ENCODE data around the gene GLCCI1. TPM values are rescaled to one million over a fixed set of nuclear protein-coding genes. Genes with fewer than 3 reads are reported as not detected.
"Not testable (repeated sequence)": the region's sequence is repeated elsewhere in the genome, so short reads cannot be mapped to it uniquely, and the experiment has no call there.

The GLCCI1 gene
- polyA plus RNA-seq, 10 donors: 10.6 to 24.0 (median 16.6) TPM

- no peak for DNase-seq
These were observed 76.3 kb downstream of the GLCCI1 start for GRCh38 chr7:8044761-8045430.

- not testable (repeated sequence) for DNase-seq
These were observed 79.5 kb downstream of the GLCCI1 start for GRCh38 chr7:8048067-8048466.

- DNase-seq: no peak
These were observed 82.8 kb downstream of the GLCCI1 start for GRCh38 chr7:8051373-8051772.

GRCh38 chr7:8051998-8052397, 83.4 kb downstream of the GLCCI1 start:
- no peak for DNase-seq

DNA sequence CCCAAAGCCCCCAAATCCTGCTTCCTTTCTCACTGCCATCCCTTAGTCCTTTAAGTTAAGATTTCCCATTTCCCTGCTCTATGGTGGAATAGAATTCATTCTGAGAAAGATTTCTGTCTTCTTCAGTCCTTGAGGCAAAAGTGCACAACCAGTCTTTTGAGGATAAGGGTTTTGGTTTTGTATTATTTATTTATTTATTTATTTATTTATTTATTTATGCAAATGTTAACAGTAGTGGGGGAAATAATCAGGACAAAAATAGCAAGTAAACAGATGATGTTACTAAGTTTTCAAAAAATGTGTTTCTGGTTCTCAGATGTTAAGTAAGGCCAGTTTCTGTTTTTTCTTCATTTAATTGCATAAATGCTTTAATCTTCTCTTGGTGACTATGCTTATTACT, 84.2 kb downstream of the GLCCI1 start:
- no peak for DNase-seq

DNA sequence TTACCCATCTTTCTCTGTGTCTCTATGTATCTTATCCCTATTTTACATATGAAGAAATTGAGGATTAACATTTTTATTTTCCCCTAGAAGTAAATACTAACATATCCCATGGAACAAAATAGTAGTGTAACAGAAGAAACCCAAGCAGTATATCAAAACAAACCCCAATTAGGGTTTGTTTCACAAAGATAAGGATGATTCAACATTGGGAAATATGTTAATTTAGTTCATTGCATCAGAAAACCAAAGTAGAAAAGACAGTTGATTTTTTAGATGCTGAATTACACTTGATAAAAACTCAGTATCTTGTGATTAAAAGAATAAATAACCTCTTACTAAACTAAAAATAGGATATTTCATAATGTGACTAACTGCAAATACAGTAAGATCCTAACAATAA, 87.8 kb downstream of the GLCCI1 start:
- DNase-seq: no peak

GRCh38 chr7:8057566-8057965, 89.0 kb downstream of the GLCCI1 start:
- DNase-seq: no peak

DNA sequence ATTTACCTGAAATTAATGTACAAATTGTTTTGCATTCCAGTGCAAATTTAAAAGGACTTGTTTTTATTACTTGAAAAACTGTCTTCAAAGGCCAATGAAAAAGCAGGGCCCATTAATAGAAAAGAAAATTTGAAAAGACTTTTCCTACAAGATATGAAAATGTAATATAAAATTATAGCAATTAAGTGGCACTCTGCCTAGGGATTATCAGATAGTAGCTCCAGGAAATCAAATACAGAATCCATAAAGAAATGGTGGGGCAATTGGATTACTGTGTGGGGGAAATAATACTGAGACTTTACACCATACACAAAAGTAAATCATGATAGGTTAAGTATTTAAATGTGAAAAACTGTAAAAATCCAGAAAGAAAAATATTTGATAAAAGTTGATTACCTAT, 89.7 kb downstream of the GLCCI1 start:
- DNase-seq: no peak

GRCh38 chr7:8058852-8059251, 90.3 kb downstream of the GLCCI1 start:
- DNase-seq: no peak

DNA sequence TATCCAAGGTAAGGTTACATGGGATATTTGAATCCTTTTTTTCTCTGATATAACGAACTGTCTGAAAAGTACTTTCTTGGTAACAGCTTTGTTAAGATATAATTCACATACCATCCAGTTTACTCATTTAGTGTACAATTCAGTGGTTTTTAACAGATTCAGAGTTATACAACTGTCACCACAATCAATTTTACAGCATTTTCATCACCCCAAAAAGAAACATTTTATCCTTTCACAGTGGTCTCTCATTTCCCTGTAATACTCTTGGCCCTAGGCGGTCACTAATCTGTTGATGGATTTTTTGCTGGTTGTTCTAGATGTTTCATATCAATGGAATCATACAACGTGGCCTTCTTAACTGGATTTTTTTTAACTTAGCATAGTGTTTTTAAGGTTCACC, 91.6 kb downstream of the GLCCI1 start:
- no peak for DNase-seq

DNA sequence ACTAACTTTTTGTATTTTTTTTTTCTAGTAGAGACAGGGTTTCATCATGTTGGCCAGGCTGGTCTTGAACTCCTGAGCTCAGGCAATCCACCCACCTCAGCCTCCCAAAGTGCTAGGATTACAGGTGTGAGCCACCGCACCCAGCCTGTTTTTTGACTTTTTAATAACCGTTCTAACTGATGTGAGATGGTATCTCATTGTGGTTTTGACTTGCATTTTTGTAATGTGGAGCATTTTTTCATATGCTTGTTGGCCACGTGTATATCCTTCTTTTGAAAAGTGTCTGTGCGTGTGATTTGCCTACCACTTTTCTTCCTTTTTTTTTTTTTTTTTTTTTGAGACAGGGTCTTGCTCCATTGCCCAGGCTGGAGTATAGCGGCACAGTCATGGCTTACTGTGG, 94.7 kb downstream of the GLCCI1 start:
- not testable (repeated sequence) for DNase-seq

DNA sequence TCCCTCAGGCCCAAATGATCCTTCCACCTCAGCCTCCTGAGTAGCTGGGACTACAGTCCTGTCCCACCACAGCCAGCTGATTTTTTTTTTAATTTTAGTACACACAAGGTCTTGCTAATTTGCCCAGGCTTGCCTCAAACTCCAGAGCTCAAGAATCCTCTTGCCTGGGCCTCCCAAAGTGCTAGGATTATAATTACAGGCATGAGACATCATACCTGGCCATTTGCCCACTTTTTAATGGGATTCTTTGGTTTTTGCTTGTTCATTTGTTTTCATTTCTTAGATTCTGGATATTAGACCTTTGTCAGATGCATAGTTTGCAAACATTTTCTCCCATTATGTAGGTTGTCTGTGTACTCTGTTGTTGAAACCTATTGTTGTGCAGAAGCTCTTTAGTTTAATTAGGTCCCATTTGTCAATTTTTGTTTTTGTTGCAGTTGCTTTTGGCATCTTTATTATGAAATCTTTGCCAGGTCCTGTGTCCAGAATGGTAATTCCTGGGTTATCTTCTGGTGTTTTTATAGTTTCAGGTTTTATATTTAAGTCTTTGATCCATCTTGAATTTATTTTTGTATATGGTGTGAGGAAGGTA, 95.2 kb downstream of the GLCCI1 start:
- DNase-seq: no peak

DNA sequence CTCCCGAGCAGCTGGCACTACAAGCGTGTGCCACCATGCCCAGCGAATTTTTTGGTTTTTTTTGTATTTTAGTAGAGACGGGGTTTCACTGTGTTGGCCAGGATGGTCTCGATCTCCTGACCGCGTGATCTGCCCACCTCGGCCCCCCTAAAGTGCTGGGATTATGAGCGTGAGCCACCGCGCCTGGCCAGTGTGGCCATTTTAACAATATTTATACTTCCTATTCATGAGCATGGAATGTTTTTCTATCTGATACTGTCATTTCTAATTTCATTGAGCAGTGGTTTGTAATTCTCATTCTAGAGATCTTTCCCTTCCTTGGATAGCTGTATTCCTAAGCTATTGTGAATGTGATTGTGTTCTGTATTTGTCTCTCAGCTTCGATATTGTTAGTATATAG, 96.2 kb downstream of the GLCCI1 start:
- no peak for DNase-seq

DNA sequence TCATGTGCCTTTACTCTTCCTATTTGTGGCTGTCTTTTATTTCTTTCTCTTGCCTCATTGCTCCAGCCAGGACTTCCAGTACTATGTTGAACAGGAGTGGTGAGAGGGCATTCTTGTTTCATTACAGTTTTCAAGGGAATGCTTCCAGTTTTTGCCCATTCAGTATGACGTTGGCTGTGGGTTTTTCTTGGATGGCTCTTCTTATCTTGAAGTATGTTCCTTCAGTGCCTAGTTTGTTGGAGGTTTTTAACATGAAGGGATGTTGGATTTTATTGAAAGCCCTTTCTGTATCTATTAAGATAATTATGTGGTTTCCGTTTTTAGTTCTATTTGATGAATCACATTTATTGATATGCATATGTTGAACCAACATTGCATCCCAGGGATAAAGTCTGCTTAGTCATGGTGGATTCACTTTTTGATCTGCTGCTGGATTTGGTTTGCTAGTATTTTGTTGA, 96.8 kb downstream of the GLCCI1 start:
- peak in 1 of 3 donors; percentile 39 for DNase-seq

DNA sequence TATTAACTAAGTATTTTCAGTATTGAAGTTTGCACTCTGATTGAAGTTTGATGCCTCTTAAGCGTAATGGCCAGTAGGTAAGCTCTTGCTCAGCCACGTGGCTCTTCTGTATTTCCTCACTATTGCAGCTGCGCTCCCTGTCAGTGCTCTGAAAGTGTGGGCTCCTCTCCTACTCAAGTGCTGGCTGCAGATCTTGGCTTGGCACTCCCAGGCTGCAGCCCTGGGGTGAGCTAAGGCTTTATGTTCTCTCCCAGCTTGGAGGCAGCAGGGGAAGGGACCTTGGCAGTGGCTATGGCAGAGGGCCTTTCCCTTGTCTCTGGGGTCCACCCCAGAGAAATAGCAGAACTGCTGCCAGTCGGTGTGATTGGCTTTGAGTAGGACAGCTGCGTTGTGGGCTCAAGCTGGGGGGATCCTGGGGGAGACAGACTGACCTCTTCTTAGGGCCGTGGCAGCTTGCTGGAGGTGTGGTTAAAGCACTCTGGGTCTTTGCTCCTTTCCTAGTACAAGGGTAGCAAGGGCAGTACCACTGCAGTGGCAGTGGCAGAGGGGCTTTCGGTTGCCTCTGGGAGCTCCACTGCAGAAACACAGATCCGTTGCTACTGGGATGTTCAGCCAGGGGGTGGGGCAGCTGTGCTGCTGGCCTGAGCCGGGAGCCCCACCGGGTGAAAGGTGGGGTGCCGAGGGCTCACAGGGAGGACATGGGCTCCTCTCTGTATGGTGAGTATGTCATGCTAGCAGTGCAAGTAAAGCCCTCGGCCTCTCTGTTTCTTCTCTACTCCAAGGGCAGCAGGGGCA, 100.5 kb downstream of the GLCCI1 start:
- peak in 1 of 3 donors; percentile 5 for DNase-seq

DNA sequence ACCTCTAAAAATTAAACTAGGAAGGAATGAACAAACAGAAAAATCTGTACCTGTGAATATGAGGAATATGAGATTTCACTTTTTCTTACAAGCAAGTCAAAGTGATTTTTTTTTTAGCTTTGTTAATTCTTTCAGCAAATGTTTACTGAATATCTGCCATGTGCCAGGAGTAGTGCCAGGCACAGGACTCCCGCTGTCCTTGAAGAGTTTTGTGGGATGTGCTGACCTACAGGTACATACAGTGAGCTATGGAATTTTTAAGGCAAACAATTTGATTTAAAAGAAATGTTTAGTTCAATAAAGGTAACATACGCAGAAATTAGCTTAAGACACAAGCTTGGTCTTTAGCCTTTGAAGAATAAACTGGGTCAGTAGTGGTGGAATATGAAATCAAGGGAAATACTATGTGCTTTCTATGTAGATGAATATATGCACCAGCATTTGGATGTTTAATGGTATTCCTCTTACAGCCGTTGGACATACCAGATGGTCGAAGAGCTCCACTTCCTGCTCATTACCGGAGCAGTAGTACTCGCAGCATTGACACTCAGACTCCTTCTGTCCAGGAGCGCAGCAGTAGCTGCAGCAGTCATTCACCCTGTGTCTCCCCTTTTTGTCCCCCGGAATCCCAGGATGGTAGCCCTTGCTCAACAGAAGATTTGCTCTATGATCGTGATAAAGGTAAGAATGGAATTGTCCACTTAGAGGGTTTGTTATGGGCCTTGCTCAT, 102.0 kb downstream of the GLCCI1 start:
- no peak for DNase-seq

- no peak for DNase-seq
These were observed 109.8 kb downstream of the GLCCI1 start for GRCh38 chr7:8078418-8078817.

DNA sequence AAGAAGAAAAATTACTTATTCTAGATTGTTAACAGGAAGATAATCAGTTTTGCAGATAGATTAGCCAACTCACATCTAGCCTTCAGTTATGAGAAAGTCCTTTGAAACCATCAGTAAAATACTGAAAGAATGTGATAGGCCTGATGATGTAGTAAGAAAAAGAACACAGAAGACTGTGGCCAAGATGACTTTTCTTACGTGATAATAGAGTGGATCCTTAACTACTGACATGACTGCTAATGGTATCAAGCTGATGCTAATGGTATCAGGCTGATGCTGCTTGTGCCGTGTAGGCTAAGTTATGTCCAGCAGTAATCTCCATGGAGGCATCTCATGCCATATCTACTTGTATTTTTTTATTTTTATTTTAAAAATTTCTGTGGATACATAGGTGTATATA, 114.2 kb downstream of the GLCCI1 start:
- no peak for DNase-seq

- no peak for DNase-seq
These were observed 116.2 kb downstream of the GLCCI1 start for GRCh38 chr7:8084836-8085235.

GRCh38 chr7:8085420-8085819, 116.8 kb downstream of the GLCCI1 start:
- DNase-seq: no peak

- no peak for DNase-seq
These were observed 117.6 kb downstream of the GLCCI1 start for GRCh38 chr7:8086239-8086638.

DNA sequence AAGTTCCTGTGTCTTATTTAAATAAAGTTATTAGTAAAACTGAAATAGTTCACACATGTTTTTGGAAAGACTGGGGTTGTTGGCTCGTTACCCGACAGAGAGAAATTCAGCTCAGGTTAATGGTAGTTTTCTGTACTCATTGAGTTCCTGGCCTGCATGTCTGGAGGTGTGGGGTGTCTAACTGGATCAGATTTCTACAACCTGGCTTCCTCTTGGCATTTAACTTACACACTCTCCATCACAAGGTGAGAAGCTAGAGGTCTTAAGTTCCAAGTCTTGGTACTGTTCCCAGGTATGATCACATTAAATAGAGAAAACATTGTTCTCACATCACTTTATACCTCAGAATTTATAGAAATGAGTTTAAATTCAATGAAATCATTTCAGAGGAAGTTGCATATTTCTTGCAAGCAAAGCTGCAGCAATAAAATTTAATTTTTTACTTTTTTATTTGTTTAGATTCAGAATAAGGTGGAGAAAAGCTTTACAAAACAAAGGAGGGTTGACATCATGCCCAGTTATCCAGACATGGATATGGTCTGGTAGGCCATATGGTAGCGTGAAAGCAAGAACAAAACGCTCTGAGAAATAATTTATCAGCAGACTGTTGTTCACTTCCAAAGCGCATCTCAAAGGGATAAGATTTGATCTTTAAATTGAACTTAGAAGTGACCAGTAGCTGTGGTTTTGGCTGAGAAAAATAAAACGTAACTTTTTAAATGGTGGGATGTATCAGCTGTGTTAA, 120.6 kb downstream of the GLCCI1 start:
- no peak for DNase-seq

All from muscle of back (tissue), 11 donors.